HepG2 (cell line): ENCODE measurements around the gene CNTD1. TPM values are rescaled to one million over a fixed set of nuclear protein-coding genes. Genes with fewer than 3 reads are reported as not detected.

Experiments used
- ARID5B ChIP-seq: IDR thresholded peaks from 2 replicates; pipeline ENCODE4 v1.4.0; 2020; ENCODE audit warnings: mild to moderate bottlenecking, missing genetic modification reagents
- ARNTL ChIP-seq: sonication (generic); formaldehyde crosslinking; IDR thresholded peaks from 2 replicates; pipeline ENCODE4 v1.4.0; 2020; ENCODE audit warnings: mild to moderate bottlenecking, missing genetic modification reagents
- ERF ChIP-seq: IDR thresholded peaks from 2 replicates; pipeline ENCODE4 v1.6.1; 2018; ENCODE audit warnings: missing biosample characterization, missing genetic modification reagents
- FOXK2 ChIP-seq: fragments of 450-650 bp; IDR thresholded peaks from 2 replicates; pipeline ENCODE4 v1.6.1; 2016
- KDM4B ChIP-seq: sonication (generic); formaldehyde crosslinking; IDR thresholded peaks from 2 replicates; pipeline ENCODE4 v1.4.0; 2020; ENCODE audit warnings: missing genetic modification reagents
- MIXL1 ChIP-seq: IDR thresholded peaks from 2 replicates; pipeline ENCODE4 v1.6.1; 2016
- NFE2L1 ChIP-seq: sonication (generic); formaldehyde crosslinking; IDR thresholded peaks from 2 replicates; pipeline ENCODE4 v1.4.0; 2020; ENCODE audit warnings: missing genetic modification reagents, mild to moderate bottlenecking, borderline replicate concordance
- PHB2 ChIP-seq: fragments of 450-650 bp; IDR thresholded peaks from 2 replicates; pipeline ENCODE4 v1.6.1; 2018; ENCODE audit not compliant: partially characterized antibody
- PTBP1 ChIP-seq: fragments of 200-400 bp; formaldehyde crosslinking; IDR thresholded peaks from 2 replicates; pipeline ENCODE4 v1.6.1; 2018; ENCODE audit warnings: low read length, low read depth; ENCODE audit not compliant: poor library complexity, severe bottlenecking
- RAD21 ChIP-seq: fragments of 450-650 bp; formaldehyde crosslinking; IDR thresholded peaks from 2 replicates; pipeline ENCODE4 v1.5.0; 2020; ENCODE audit warnings: mild to moderate bottlenecking
- RARA ChIP-seq: IDR thresholded peaks from 2 replicates; pipeline ENCODE4 v1.6.1; 2016; ENCODE audit warnings: missing genetic modification reagents, missing compliant biosample characterization
- SMAD9 ChIP-seq: sonication (generic); formaldehyde crosslinking; IDR thresholded peaks from 2 replicates; pipeline ENCODE4 v1.5.1; 2020; ENCODE audit warnings: mild to moderate bottlenecking, missing genetic modification reagents
- SP5 ChIP-seq: IDR thresholded peaks from 2 replicates; pipeline ENCODE4 v1.6.1; 2016; ENCODE audit warnings: low read depth, borderline replicate concordance
- TMF1 ChIP-seq: sonication (generic); formaldehyde crosslinking; IDR thresholded peaks from 2 replicates; pipeline ENCODE4 v1.8.1; 2022; ENCODE audit warnings: low read depth, missing genetic modification reagents
- XBP1 ChIP-seq: sonication (generic); formaldehyde crosslinking; IDR thresholded peaks from 2 replicates; pipeline ENCODE4 v1.5.0; 2020; ENCODE audit warnings: missing genetic modification reagents
- YEATS4 ChIP-seq: sonication (generic); formaldehyde crosslinking; IDR thresholded peaks from 2 replicates; pipeline ENCODE4 v1.4.0; 2020; ENCODE audit warnings: missing genetic modification reagents, borderline replicate concordance
- ZNF234 ChIP-seq: sonication (generic); formaldehyde crosslinking; conservative IDR thresholded peaks from 2 replicates; pipeline ENCODE4 v1.5.1; 2020; ENCODE audit warnings: mild to moderate bottlenecking, missing genetic modification reagents
- ZNF275 ChIP-seq: sonication (generic); formaldehyde crosslinking; IDR thresholded peaks from 2 replicates; pipeline ENCODE4 v1.8.0; 2022; ENCODE audit warnings: missing genetic modification reagents, mild to moderate bottlenecking, inconsistent platforms, borderline replicate concordance
- ZNF484 ChIP-seq: sonication (generic); formaldehyde crosslinking; IDR thresholded peaks from 2 replicates; pipeline ENCODE4 v1.5.1; 2020; ENCODE audit warnings: mild to moderate bottlenecking, low read depth, missing genetic modification reagents, borderline replicate concordance
- ZNF574 ChIP-seq: sonication (generic); formaldehyde crosslinking; IDR thresholded peaks from 2 replicates; pipeline ENCODE4 v1.4.0; 2020; ENCODE audit warnings: missing genetic modification reagents
- ZNF644 ChIP-seq: IDR thresholded peaks from 2 replicates; pipeline ENCODE4 v1.6.1; 2016; ENCODE audit warnings: low read depth
- ZNF850 ChIP-seq: sonication (generic); formaldehyde crosslinking; conservative IDR thresholded peaks from 2 replicates; pipeline ENCODE4 v1.9.0; 2021; ENCODE audit warnings: mild to moderate bottlenecking, missing genetic modification reagents
- ZSCAN20 ChIP-seq: sonication (generic); formaldehyde crosslinking; IDR thresholded peaks from 2 replicates; pipeline ENCODE4 v1.4.0; 2020; ENCODE audit warnings: missing genetic modification reagents, mild to moderate bottlenecking, borderline replicate concordance
- polyA plus RNA-seq, 8 experiments: library from polyadenylated mRNA; depleted of rRNA in 3 of 8; stranded (reverse) in 7 of 8; unstranded in 1 of 8; fragments of >200 nt; fragmentation: Illumina TruSeq in 4 of 8; extraction: Trizol in 4 of 8; gene quantifications; 2 replicates each; pipeline versions ENCODE4 v1.2.1 to v1.2.3, GENCODE V29; 2011 to 2016; ENCODE audit warnings: low read depth in 4 of 8, missing spikeins in 1 of 8, mixed read lengths in 1 of 8; ENCODE audit not compliant: insufficient read depth in 1 of 8
- total RNA-seq, 5 experiments: library from RNA; depleted of rRNA; stranded (reverse); fragments of >200 nt; fragmentation: Illumina TruSeq; extraction: Trizol; gene quantifications; 2 replicates each; pipeline ENCODE4 v1.2.3, GENCODE V29; 2016; ENCODE audit warnings: low read depth in 1 of 5

CNTD1 gene
- total and polyA plus RNA-seq, 2 of the 13 experiments (the other 11 are each of a cell fraction or from before 2014, with no cell fraction given): 0.11 to 0.15 TPM

- no peak; the same call in 1 of the 2 replicates for TF ChIP-seq ZNF275 (CRISPR knock-in tag)
- peak; percentile 87 for TF ChIP-seq SP5
- peak; percentile 45; the same call in 1 of the 2 replicates for TF ChIP-seq TMF1 (CRISPR knock-in tag)
- no peak for TF ChIP-seq SMAD9 (CRISPR knock-in tag)
- TF ChIP-seq MIXL1 (CRISPR knock-in tag): peak; percentile 85
- TF ChIP-seq RARA (CRISPR knock-in tag): peak; percentile 98
- TF ChIP-seq ZNF644 (CRISPR knock-in tag): peak; percentile 64
- TF ChIP-seq KDM4B: 0 out of 2 replicates have a peak, but pooled peaks have one; percentile 11
- TF ChIP-seq ZNF484 (CRISPR knock-in tag): no peak; the same call in 1 of the 2 replicates
- no peak for TF ChIP-seq NFE2L1
- TF ChIP-seq ZNF850 (CRISPR knock-in tag): peak; percentile 79; the same call in 1 of the 2 replicates
- peak; percentile 85 for TF ChIP-seq ZNF574 (CRISPR knock-in tag)
- no peak for TF ChIP-seq PTBP1
- TF ChIP-seq YEATS4 (CRISPR knock-in tag): peak; percentile 55
- peak; percentile 78; the same call in 1 of the 2 replicates for TF ChIP-seq ARNTL (CRISPR knock-in tag)
- no peak; the same call in 1 of the 2 replicates for TF ChIP-seq ZSCAN20 (CRISPR knock-in tag)
- no peak; the same call in 1 of the 2 replicates for TF ChIP-seq ZNF234 (CRISPR knock-in tag)
- TF ChIP-seq ARID5B (CRISPR knock-in tag): peak; percentile 90
- no peak for TF ChIP-seq XBP1 (CRISPR knock-in tag)
- TF ChIP-seq FOXK2: peak; percentile 55; the same call in 1 of the 2 replicates
- TF ChIP-seq PHB2: no peak
- peak; percentile 17 for TF ChIP-seq RAD21 (CRISPR knock-in tag)
- peak; percentile 98 for TF ChIP-seq ERF (CRISPR knock-in tag)
Measured at GRCh38 chr17:42779936-42780850, 18.5 kb upstream of the CNTD1 start, which contains the start of gene WNK4 (continued).
